Neural crest cell (in vitro differentiated cells): ENCODE measurements around the gene G6PC3. TPM values are rescaled to one million over a fixed set of nuclear protein-coding genes. Genes with fewer than 3 reads are reported as not detected.
A peak's percentile ranks its signal among the peaks of the same experiment; 100 is the strongest.

ENCODE experiments used
- DNase-seq: peaks from one replicate; pipeline ENCODE4 v3.0.0; 2021; ENCODE audit warnings: low read depth, mixed read lengths, low spot score
- H3K27ac Mint-ChIP-seq: one replicate; pipeline ENCODE4 v1.8.0; 2021; ENCODE audit warnings: mild to moderate bottlenecking, mixed read lengths; ENCODE audit not compliant: unreplicated experiment
- H3K27me3 Mint-ChIP-seq: 2 replicates; pipeline ENCODE4 v1.8.0; 2021; ENCODE audit warnings: low read depth, mild to moderate bottlenecking, mixed read lengths
- H3K36me3 Mint-ChIP-seq: 2 replicates; pipeline ENCODE4 v1.8.0; 2021; ENCODE audit warnings: low read depth, mild to moderate bottlenecking, mixed read lengths
- H3K4me1 Mint-ChIP-seq: 2 replicates; pipeline ENCODE4 v1.8.0; 2021; ENCODE audit warnings: mixed read lengths
- H3K4me3 Mint-ChIP-seq: one replicate; pipeline ENCODE4 v1.8.0; 2021; ENCODE audit warnings: mild to moderate bottlenecking, mixed read lengths
- H3K9me3 Mint-ChIP-seq: 2 replicates; pipeline ENCODE4 v1.8.0; 2021; ENCODE audit warnings: mixed read lengths
- CTCF ChIP-seq: fragments of 200-600 bp; sonication (generic); conservative IDR thresholded peaks from 2 replicates; pipeline ENCODE4 v1.5.0; 2021; ENCODE audit warnings: antibody characterized with exemption, mild to moderate bottlenecking
- total RNA-seq: library from RNA; stranded (reverse); gene quantifications from 2 replicates; pipeline ENCODE4 v1.2.1, GENCODE V29; 2021

G6PC3 gene
- total RNA-seq, 1 donor from 2014 or later: 81.1 TPM

- Mint-ChIP-seq H3K4me3 (peak overlapping the region; percentile 76), H3K36me3 (peaks cover 19% of the 10 kb centered on the region), H3K27ac (peak overlapping the region; percentile 27)
Measured at GRCh38 chr17:44063704-44064639, 6.6 kb upstream of the G6PC3 start.

DNA sequence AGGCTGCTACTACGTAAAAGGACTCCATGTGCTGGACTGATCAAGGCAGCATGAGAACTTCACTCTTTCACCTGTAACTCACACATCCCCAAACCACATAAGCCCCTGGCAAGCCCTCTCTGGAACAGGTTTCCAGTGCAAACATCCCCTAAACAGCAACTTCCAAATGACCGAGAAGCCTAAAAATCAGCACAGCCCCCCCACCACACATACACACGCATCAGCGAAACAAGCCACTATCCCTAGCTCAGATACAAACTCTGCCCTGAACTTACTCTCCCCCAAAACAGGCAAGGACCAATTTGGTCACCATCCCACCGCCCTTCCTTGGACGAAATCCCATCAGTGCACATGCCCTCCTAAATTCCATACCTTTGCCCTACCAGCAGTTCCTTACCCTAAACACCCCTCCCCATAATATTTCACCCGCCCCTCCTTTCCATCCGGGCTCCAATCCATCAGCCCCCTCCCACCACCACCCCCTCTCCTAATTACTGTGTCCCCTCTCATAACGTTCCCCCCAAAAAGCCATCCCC lies 4.8 kb upstream of the G6PC3 start:
- H3K27me3 Mint-ChIP-seq: no peaks in the 10 kb centered on the region
- DNase-seq: no peak
- TF ChIP-seq CTCF: no peak
- peak overlapping the region; percentile 95 for H3K4me3 Mint-ChIP-seq
- H3K9me3 Mint-ChIP-seq: no peaks in the 10 kb centered on the region
- H3K36me3 Mint-ChIP-seq: peaks cover 8% of the 10 kb centered on the region
- peaks cover 37% of the 10 kb centered on the region for H3K4me1 Mint-ChIP-seq
- peak overlapping the region; percentile 97 for H3K27ac Mint-ChIP-seq

More at GRCh38 chr17:44063704-44064639, 6.6 kb upstream of the G6PC3 start:
- DNase-seq: no peak
- Mint-ChIP-seq H3K4me1 (peaks cover 28% of the 10 kb centered on the region), H3K27me3 (no peaks in the 10 kb centered on the region), H3K9me3 (no peaks in the 10 kb centered on the region)
- no peak for TF ChIP-seq CTCF

- Mint-ChIP-seq H3K27ac (peak within 1 kb of the TSS; percentile 97), H3K4me1 (peaks cover 43% of the 10 kb centered on the region)
Measured at GRCh38 chr17:44066204-44066930, 4.2 kb upstream of the G6PC3 start, which contains the start of gene LSM12. Gene LSM12 (minus strand): TSS chr17:44066671. CDS start chr17:44066587, 84 bp downstream.

DNA sequence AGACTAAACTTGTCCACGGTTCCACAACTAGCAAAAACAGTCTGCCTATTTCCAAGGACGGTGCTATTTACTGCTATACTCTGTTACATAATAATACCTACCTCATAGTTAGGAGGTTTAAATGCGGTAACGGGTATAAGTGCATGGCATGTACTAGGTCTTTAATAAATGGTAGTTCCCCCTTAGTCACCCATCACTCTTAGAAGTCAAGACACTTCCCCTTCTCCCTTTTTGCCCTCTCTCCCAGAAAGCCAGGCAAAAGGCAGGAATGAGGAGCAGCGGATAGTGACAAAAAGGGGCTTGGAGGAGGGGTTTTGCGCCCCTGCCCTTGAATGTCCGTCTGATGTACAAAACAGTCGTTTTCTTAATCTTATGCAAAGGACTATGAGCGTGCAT lies 3.0 kb upstream of the G6PC3 start:
- Mint-ChIP-seq H3K9me3 (no peaks in the 10 kb centered on the region), H3K27ac (no peak overlapping the region), H3K4me3 (peak overlapping the region; percentile 95), H3K36me3 (peaks cover 3% of the 10 kb centered on the region), H3K27me3 (no peaks in the 10 kb centered on the region), H3K4me1 (peaks cover 52% of the 10 kb centered on the region)
- no peak for DNase-seq
- no peak for TF ChIP-seq CTCF

More at GRCh38 chr17:44066204-44066930, 4.2 kb upstream of the G6PC3 start, which contains the start of gene LSM12:
- H3K36me3 Mint-ChIP-seq: peaks cover 7% of the 10 kb centered on the region
- H3K4me3 Mint-ChIP-seq: peak within 1 kb of the TSS; percentile 95
- DNase-seq: peak; percentile 91
- no peaks in the 10 kb centered on the region for H3K9me3 Mint-ChIP-seq
- H3K27me3 Mint-ChIP-seq: no peaks in the 10 kb centered on the region
- TF ChIP-seq CTCF: no peak

GRCh38 chr17:44069974-44070454 lies 521 bp upstream of the G6PC3 start:
- Mint-ChIP-seq H3K4me1 (peaks cover 44% of the 10 kb centered on the region), H3K36me3 (no peaks in the 10 kb centered on the region), H3K27me3 (no peaks in the 10 kb centered on the region), H3K4me3 (peak overlapping the region; percentile 94), H3K27ac (peak overlapping the region; percentile 99), H3K9me3 (no peaks in the 10 kb centered on the region)
- peak; percentile 16 for TF ChIP-seq CTCF
- DNase-seq: no peak
